KMS-11 (cell line): ENCODE measurements around the gene PLCH1.

ENCODE experiments used
- H2AFZ ChIP-seq: fragments of 200-600 bp; sonication (generic); 2 replicates; pipeline ENCODE4 v1.6.1; 2016; ENCODE audit warnings: antibody characterized with exemption, mixed run types, low read depth
- H3K27ac ChIP-seq: fragments of 200-600 bp; sonication (generic); 2 replicates; pipeline ENCODE4 v1.6.1; 2016; ENCODE audit warnings: mild to moderate bottlenecking, mixed run types
- H3K27me3 ChIP-seq: fragments of 200-600 bp; sonication (generic); 2 replicates; pipeline ENCODE4 v1.6.1; 2017; ENCODE audit warnings: mild to moderate bottlenecking, low read depth, mixed run types, moderate library complexity; ENCODE audit not compliant: insufficient read depth
- H3K36me3 ChIP-seq: fragments of 200-600 bp; sonication (generic); 2 replicates; pipeline ENCODE4 v1.6.1; 2017; ENCODE audit warnings: mild to moderate bottlenecking, mixed run types; ENCODE audit not compliant: insufficient read depth
- H3K4me1 ChIP-seq: fragments of 200-600 bp; sonication (generic); 2 replicates; pipeline ENCODE4 v1.6.1; 2016; ENCODE audit warnings: mild to moderate bottlenecking, low read depth, mixed run types; ENCODE audit not compliant: poor library complexity, severe bottlenecking
- H3K4me2 ChIP-seq: fragments of 200-600 bp; sonication (generic); 2 replicates; pipeline ENCODE4 v1.7.0; 2016; ENCODE audit warnings: mild to moderate bottlenecking, mixed run types
- H3K4me3 ChIP-seq: fragments of 200-600 bp; sonication (generic); IDR thresholded peaks from 2 replicates; pipeline ENCODE4 v1.6.1; 2017; ENCODE audit warnings: low read depth, low read length, mixed read lengths; ENCODE audit not compliant: insufficient read depth
- H3K79me2 ChIP-seq: fragments of 200-600 bp; sonication (generic); 2 replicates; pipeline ENCODE4 v1.6.1; 2016; ENCODE audit warnings: low read depth, mixed run types; ENCODE audit not compliant: insufficient read depth
- H3K9ac ChIP-seq: fragments of 200-600 bp; sonication (generic); 2 replicates; pipeline ENCODE4 v1.6.1; 2016; ENCODE audit warnings: mild to moderate bottlenecking, mixed run types
- H4K20me1 ChIP-seq: fragments of 200-600 bp; sonication (generic); 2 replicates; pipeline ENCODE4 v1.6.1; 2016; ENCODE audit warnings: mild to moderate bottlenecking, mixed run types; ENCODE audit not compliant: insufficient read depth
- TF ChIP-seq, protein P1 (sequence below): fragments of 200-600 bp; sonication (generic); conservative IDR thresholded peaks from 2 replicates; pipeline ENCODE4 v1.6.1; 2017; ENCODE audit warnings: low read depth, mild to moderate bottlenecking, antibody characterized with exemption, low read length, moderate library complexity, mixed read lengths

Gene PLCH1

DNA sequence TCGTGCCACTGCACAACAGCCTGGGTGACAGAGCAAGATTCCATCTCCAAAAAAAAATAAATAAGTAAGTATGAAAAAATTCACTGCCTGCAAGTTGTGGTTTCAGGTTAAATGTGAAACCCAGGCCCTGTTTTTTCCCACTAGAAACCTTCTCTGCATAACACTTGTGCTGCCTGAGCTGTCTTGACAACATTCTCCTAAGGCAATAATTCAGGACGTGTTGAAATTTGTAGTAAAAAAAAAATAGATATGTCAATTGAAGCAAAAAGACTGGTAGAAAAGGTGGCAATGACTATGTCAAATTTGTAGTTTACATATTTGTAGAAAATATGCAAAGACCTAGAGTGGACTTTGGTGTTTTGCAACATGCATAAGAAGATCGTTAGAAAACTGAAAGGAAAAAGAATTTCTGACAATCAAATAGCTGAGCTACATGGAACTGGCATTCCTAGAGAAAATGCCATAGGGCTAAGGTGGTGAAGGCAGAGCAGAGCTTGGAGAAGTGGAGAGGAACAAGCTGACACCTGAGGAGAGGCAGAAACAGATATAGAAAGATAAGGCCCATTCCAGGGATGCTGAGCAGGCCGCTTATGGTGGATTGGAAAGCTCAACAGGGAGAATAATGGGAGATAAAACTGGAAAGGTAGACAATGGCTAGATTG is 150.2 kb downstream of the PLCH1 start:
- H3K36me3 ChIP-seq = no peaks in the 10 kb centered on the region
- no peaks in the 10 kb centered on the region for H3K79me2 ChIP-seq
- no peaks in the 10 kb centered on the region for H4K20me1 ChIP-seq
- no peak overlapping the region for H2AFZ ChIP-seq
- TF ChIP-seq, protein P1, sequence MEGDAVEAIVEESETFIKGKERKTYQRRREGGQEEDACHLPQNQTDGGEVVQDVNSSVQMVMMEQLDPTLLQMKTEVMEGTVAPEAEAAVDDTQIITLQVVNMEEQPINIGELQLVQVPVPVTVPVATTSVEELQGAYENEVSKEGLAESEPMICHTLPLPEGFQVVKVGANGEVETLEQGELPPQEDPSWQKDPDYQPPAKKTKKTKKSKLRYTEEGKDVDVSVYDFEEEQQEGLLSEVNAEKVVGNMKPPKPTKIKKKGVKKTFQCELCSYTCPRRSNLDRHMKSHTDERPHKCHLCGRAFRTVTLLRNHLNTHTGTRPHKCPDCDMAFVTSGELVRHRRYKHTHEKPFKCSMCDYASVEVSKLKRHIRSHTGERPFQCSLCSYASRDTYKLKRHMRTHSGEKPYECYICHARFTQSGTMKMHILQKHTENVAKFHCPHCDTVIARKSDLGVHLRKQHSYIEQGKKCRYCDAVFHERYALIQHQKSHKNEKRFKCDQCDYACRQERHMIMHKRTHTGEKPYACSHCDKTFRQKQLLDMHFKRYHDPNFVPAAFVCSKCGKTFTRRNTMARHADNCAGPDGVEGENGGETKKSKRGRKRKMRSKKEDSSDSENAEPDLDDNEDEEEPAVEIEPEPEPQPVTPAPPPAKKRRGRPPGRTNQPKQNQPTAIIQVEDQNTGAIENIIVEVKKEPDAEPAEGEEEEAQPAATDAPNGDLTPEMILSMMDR = no peak
- H3K4me2 ChIP-seq = no peak overlapping the region
- no peaks in the 10 kb centered on the region for H3K4me1 ChIP-seq
- no peak overlapping the region for H3K9ac ChIP-seq
- H3K27me3 ChIP-seq = no peaks in the 10 kb centered on the region
- no peak overlapping the region for H3K4me3 ChIP-seq
- H3K27ac ChIP-seq = no peak overlapping the region

DNA sequence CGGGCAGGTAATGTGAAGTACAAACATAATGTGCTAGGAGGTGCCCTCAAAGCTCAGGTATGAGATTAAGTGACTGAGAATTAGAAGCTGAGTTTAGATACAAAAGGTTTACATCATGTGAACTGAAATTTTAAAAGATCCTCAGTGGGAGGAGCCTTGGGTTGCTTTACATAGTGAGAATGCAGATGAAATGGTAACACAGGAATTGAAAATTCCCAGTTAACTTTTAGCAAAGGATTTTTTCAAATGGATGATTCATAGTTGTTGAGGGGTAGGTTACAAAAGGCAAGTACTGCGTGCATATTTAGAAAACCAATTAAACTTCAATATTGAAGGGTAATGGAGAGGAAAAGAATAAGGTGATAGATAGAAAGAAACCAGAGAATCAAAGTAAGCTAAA is 157.3 kb downstream of the PLCH1 start:
- no peak overlapping the region for H3K4me2 ChIP-seq

DNA sequence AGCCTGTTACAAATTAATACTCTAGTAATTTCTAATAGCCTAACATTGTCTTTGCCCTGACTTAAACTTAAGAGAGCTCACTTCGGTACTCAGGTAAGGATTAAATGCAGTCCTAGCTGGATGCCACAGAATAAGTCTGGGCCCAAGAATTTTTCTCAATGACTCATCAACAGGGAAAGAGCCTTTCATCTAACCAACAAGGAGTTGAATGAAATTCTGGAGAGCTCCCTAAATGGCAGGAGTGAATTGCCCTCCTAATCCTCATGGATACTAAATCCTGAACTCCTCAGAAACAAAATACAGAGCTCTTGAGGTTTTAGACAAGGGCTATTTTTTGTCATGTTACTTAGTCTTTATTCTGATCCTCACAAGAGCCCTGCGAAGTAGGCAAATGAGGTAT is 159.5 kb downstream of the PLCH1 start:
- H3K27me3 ChIP-seq = no peaks in the 10 kb centered on the region
- H3K79me2 ChIP-seq = no peaks in the 10 kb centered on the region
- H4K20me1 ChIP-seq = no peaks in the 10 kb centered on the region
- no peak overlapping the region for H3K4me3 ChIP-seq
- TF ChIP-seq, protein P1 = no peak
- H3K9ac ChIP-seq = no peak overlapping the region
- no peak overlapping the region for H3K4me2 ChIP-seq
- H3K36me3 ChIP-seq = no peaks in the 10 kb centered on the region
- no peak overlapping the region for H3K27ac ChIP-seq
- no peak overlapping the region for H2AFZ ChIP-seq
- no peaks in the 10 kb centered on the region for H3K4me1 ChIP-seq

More for the DNA sequence above, 157.3 kb downstream of the PLCH1 start:
- Histone ChIP-seq H3K27ac (no peak overlapping the region), H3K4me1 (no peaks in the 10 kb centered on the region), H3K9ac (no peak overlapping the region), H3K36me3 (no peaks in the 10 kb centered on the region), H3K27me3 (no peaks in the 10 kb centered on the region), H2AFZ (no peak overlapping the region), H4K20me1 (no peaks in the 10 kb centered on the region), H3K4me3 (no peak overlapping the region), H3K79me2 (no peaks in the 10 kb centered on the region)
- TF ChIP-seq, protein P1 = no peak

DNA sequence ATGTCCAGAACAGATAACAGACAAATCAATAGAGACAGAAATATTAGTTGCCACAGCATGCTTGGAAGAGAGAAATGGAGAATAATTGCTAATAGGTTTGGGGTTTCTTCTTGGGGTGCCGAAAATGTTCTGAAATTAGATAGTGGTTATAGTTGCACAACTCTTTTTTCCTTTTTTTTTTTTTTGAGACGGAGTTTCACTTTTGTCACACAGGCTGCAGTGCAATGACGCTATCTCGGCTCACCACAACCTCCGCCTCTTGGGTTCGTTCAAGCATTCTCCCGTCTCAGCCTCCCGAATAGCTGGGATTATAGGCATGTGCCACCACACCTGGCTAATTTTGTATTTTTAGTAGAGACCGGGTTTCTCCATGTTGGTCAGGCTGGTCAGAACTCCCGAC is 163.3 kb downstream of the PLCH1 start:
- Histone ChIP-seq H3K4me1 (no peaks in the 10 kb centered on the region), H3K4me3 (no peak overlapping the region), H3K79me2 (no peaks in the 10 kb centered on the region), H2AFZ (no peak overlapping the region), H3K36me3 (no peaks in the 10 kb centered on the region), H3K9ac (no peak overlapping the region), H4K20me1 (no peaks in the 10 kb centered on the region), H3K27ac (no peak overlapping the region), H3K27me3 (no peaks in the 10 kb centered on the region), H3K4me2 (no peak overlapping the region)
- TF ChIP-seq, protein P1 = no peak
